Prostate gland (tissue), 2 donors: ENCODE measurements around the gene TYW3.

Experiments
- CTCF ChIP-seq, 4 experiments: fragments of 200-600 bp in 2 of 4; fragments of 450-650 bp in 2 of 4; sonication (generic) in 2 of 4; IDR thresholded peaks; 1 replicate in 3 of 4; 2 replicates in 1 of 4; pipeline ENCODE4 v1.5.1; 2016 to 2019; ENCODE audit warnings: antibody characterized with exemption in 4 of 4, mild to moderate bottlenecking in 2 of 4, moderate library complexity in 2 of 4
- POLR2AphosphoS5 ChIP-seq: sonication (generic); formaldehyde crosslinking; IDR thresholded peaks from one replicate; pipeline ENCODE4 v1.6.1; 2017; ENCODE audit warnings: antibody characterized with exemption

GRCh38 chr1:74785944-74786343 lies 53.0 kb downstream of the TYW3 start:
- no peak for TF ChIP-seq CTCF (IDR thresholded peaks at IDR 0.05)
- no peak for TF ChIP-seq POLR2AphosphoS5
